ENCODE data around the gene PPP1R12C.

PPP1R12C gene

GRCh38 chr19:55086730-55087541, 30.5 kb downstream of the PPP1R12C start:
- Histone ChIP-seq H3K9ac (ENCODE audit: low read depth, low read length, poor library complexity, severe bottlenecking) (no peak overlapping the region), H3K4me3 (ENCODE audit: low read length, poor library complexity, severe bottlenecking) (no peak overlapping the region), H4K20me1 (ENCODE audit: insufficient read depth, low read length, poor library complexity, severe bottlenecking) (no peaks in the 10 kb centered on the region), H3K79me2 (ENCODE audit: insufficient read depth, low read length) (no peaks in the 10 kb centered on the region), H3K27me3 (ENCODE audit: insufficient read depth, low read length, poor library complexity, severe bottlenecking) (no peaks in the 10 kb centered on the region), H3K4me2 (ENCODE audit: low read depth, low read length, poor library complexity, severe bottlenecking) (no peak overlapping the region), H3K36me3 (ENCODE audit: insufficient read depth, low read length) (peaks cover 14% of the 10 kb centered on the region; the same call in 1 of the 2 replicates), H3K9me2 (replicated peaks; ENCODE audit: low read depth, low read length) (no peaks in the 10 kb centered on the region), H3K9me3 (ENCODE audit: insufficient read depth, low read depth, low read length) (no peaks in the 10 kb centered on the region), H2AFZ (ENCODE audit: low read length) (no peak overlapping the region), H3K4me1 (ENCODE audit: insufficient read depth, low read length, poor library complexity, severe bottlenecking) (no peaks in the 10 kb centered on the region), H3F3A (ENCODE audit: low read depth) (no peaks in the 10 kb centered on the region)
- TF ChIP-seq EZH2phosphoT487 (IDR thresholded peaks at IDR 0.05; ENCODE audit: borderline replicate concordance), result no peak
- TF ChIP-seq, protein P1, sequence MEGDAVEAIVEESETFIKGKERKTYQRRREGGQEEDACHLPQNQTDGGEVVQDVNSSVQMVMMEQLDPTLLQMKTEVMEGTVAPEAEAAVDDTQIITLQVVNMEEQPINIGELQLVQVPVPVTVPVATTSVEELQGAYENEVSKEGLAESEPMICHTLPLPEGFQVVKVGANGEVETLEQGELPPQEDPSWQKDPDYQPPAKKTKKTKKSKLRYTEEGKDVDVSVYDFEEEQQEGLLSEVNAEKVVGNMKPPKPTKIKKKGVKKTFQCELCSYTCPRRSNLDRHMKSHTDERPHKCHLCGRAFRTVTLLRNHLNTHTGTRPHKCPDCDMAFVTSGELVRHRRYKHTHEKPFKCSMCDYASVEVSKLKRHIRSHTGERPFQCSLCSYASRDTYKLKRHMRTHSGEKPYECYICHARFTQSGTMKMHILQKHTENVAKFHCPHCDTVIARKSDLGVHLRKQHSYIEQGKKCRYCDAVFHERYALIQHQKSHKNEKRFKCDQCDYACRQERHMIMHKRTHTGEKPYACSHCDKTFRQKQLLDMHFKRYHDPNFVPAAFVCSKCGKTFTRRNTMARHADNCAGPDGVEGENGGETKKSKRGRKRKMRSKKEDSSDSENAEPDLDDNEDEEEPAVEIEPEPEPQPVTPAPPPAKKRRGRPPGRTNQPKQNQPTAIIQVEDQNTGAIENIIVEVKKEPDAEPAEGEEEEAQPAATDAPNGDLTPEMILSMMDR (conservative IDR thresholded peaks at IDR 0.05; ENCODE audit: low read length), result no peak

DNA sequence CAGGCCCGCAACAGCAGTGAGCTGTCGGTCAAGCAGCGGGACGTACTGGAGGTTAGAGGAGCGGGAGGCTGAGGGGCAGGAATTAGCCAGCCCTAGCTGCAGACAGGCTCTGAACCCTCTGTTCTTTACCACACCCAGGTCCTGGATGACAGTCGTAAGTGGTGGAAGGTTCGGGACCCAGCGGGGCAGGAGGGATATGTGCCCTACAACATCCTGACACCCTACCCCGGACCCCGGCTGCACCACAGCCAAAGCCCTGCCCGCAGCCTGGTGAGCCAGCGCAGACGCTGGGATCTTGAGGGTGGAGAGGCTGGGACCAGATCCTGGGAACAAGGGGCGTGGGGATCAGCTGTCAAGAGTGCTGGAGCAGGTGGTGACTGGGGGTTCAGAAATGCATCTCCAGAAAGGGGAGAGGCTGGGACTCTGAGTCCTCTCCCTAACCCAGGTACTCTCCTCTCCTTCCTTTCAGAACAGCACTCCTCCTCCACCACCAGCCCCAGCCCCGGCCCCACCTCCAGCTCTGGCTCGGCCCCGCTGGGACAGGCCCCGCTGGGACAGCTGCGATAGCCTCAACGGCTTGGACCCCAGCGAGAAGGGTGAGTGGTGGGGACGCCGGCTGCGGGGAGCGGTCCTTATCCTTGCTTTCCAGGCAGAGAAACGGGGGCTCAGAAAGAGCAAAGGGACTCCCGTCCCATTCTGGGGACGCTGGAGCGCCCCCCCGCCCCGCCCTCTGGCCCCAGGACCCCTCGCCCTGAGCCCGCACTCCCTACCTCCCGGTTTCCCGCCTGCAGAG, 31.3 kb downstream of the PPP1R12C start:
- Histone ChIP-seq H3K36me3 (ENCODE audit: insufficient read depth, low read length) (peaks cover 6% of the 10 kb centered on the region; the same call in 1 of the 2 replicates), H3K79me2 (ENCODE audit: insufficient read depth, low read length) (no peaks in the 10 kb centered on the region), H3F3A (ENCODE audit: low read depth) (no peaks in the 10 kb centered on the region), H3K4me2 (ENCODE audit: low read depth, low read length, poor library complexity, severe bottlenecking) (no peak overlapping the region), H3K9me3 (ENCODE audit: insufficient read depth, low read depth, low read length) (no peaks in the 10 kb centered on the region), H2AFZ (ENCODE audit: low read length) (no peak overlapping the region), H3K4me3 (ENCODE audit: low read length, poor library complexity, severe bottlenecking) (no peak overlapping the region), H3K9me2 (replicated peaks; ENCODE audit: low read depth, low read length) (no peaks in the 10 kb centered on the region), H4K20me1 (ENCODE audit: insufficient read depth, low read length, poor library complexity, severe bottlenecking) (no peaks in the 10 kb centered on the region), H3K4me1 (ENCODE audit: insufficient read depth, low read length, poor library complexity, severe bottlenecking) (no peaks in the 10 kb centered on the region), H3K27me3 (ENCODE audit: insufficient read depth, low read length, poor library complexity, severe bottlenecking) (no peaks in the 10 kb centered on the region), H3K9ac (ENCODE audit: low read depth, low read length, poor library complexity, severe bottlenecking) (no peak overlapping the region)
- TF ChIP-seq, protein P1 (conservative IDR thresholded peaks at IDR 0.05; ENCODE audit: low read length), result no peak
- no peak for TF ChIP-seq EZH2phosphoT487 (IDR thresholded peaks at IDR 0.05; ENCODE audit: borderline replicate concordance)

DNA sequence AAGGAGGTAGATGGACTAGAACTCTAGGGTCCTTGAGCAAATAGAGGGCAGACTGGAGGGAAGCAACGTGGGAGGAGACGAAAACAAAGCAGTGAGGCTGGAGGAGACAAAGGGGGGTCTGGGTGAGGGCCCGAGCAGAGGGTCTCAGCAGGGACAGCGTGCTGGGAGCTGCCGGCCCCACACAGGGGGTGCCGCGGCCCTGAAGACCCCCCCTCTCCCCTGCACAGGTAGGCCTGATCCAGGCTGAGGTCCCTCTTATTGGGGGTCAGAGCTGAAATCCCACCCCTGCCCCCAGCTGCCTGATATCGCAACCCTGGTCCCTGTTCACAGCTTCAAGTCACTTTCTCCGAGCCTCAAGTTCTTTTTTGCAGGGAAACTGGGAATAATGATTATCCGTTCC, 33.0 kb downstream of the PPP1R12C start:
- no peaks in the 10 kb centered on the region for H3K9me3 ChIP-seq (ENCODE audit: insufficient read depth, low read depth, low read length)
- H4K20me1 ChIP-seq (ENCODE audit: insufficient read depth, low read length, poor library complexity, severe bottlenecking), result no peaks in the 10 kb centered on the region
- H3K79me2 ChIP-seq (ENCODE audit: insufficient read depth, low read length), result no peaks in the 10 kb centered on the region
- TF ChIP-seq EZH2phosphoT487 (IDR thresholded peaks at IDR 0.05; ENCODE audit: borderline replicate concordance), result no peak
- TF ChIP-seq, protein P1 (conservative IDR thresholded peaks at IDR 0.05; ENCODE audit: low read length), result no peak
- no peaks in the 10 kb centered on the region for H3F3A ChIP-seq (ENCODE audit: low read depth)
- no peak overlapping the region for H3K4me3 ChIP-seq (ENCODE audit: low read length, poor library complexity, severe bottlenecking)
- no peaks in the 10 kb centered on the region for H3K9me2 ChIP-seq (replicated peaks; ENCODE audit: low read depth, low read length)
- no peaks in the 10 kb centered on the region for H3K4me1 ChIP-seq (ENCODE audit: insufficient read depth, low read length, poor library complexity, severe bottlenecking)
- no peak overlapping the region for H3K9ac ChIP-seq (ENCODE audit: low read depth, low read length, poor library complexity, severe bottlenecking)
- no peak overlapping the region for H3K4me2 ChIP-seq (ENCODE audit: low read depth, low read length, poor library complexity, severe bottlenecking)
- no peaks in the 10 kb centered on the region for H3K36me3 ChIP-seq (ENCODE audit: insufficient read depth, low read length)
- no peaks in the 10 kb centered on the region for H3K27me3 ChIP-seq (ENCODE audit: insufficient read depth, low read length, poor library complexity, severe bottlenecking)
- no peak overlapping the region for H2AFZ ChIP-seq (ENCODE audit: low read length)

Data from Loucy (cell line).